WTC11 (cell line): Measurements from ENCODE around the gene JSRP1. TPM values are rescaled to one million over a fixed set of nuclear protein-coding genes. Genes with fewer than 3 reads are reported as not detected.

Experiments used
- ATAC-seq: fragments of 200-7000 bp; cut with Tn5 transposase; 2 replicates; pipeline ENCODE4 v1.10.0; 2021; ENCODE audit warnings: mild to moderate bottlenecking, moderate library complexity
- CTCF ChIA-PET: fragments of 300-600 bp; sonication (Branson Sonifier 250); formaldehyde crosslinking; loops from one replicate; lab custom pipeline; 2021; ENCODE audit warnings: antibody characterized with exemption; lab: Charles Lee
- POLR2A ChIA-PET: fragments of 350-600 bp; sonication (Branson Sonifier 250); formaldehyde crosslinking; loops from one replicate; lab custom pipeline; 2021; ENCODE audit warnings: antibody characterized with exemption; lab: Charles Lee
- DNase-seq: peaks from one replicate; pipeline ENCODE4 v3.0.0; 2021; ENCODE audit warnings: low spot score
- H3K27ac Mint-ChIP-seq: 2 replicates; pipeline ENCODE4 v1.8.0; 2021; ENCODE audit warnings: mixed read lengths
- H3K27me3 Mint-ChIP-seq: 2 replicates; pipeline ENCODE4 v1.8.0; 2021; ENCODE audit warnings: low read depth, mild to moderate bottlenecking, moderate library complexity, mixed read lengths
- H3K36me3 Mint-ChIP-seq: 2 replicates; pipeline ENCODE4 v1.8.0; 2021; ENCODE audit warnings: mixed read lengths
- H3K4me1 Mint-ChIP-seq: 2 replicates; pipeline ENCODE4 v1.8.0; 2022; ENCODE audit warnings: mixed read lengths
- H3K4me3 Mint-ChIP-seq: 2 replicates; pipeline ENCODE4 v1.8.0; 2021; ENCODE audit warnings: mild to moderate bottlenecking, moderate library complexity, mixed read lengths
- H3K9me3 Mint-ChIP-seq: 2 replicates; pipeline ENCODE4 v1.8.0; 2021; ENCODE audit warnings: mixed read lengths
- GABPB1 ChIP-seq: sonication (generic); formaldehyde crosslinking; IDR thresholded peaks from 2 replicates; pipeline ENCODE4 v1.8.1; 2023; ENCODE audit warnings: mild to moderate bottlenecking, missing genetic modification reagents
- MYBL2 ChIP-seq: sonication (generic); formaldehyde crosslinking; IDR thresholded peaks from 2 replicates; pipeline ENCODE4 v1.8.1; 2023; ENCODE audit warnings: mild to moderate bottlenecking, moderate library complexity, missing genetic modification reagents
- NFATC4 ChIP-seq: fragments of 250-450 bp; sonication (Bioruptor Pico); IDR thresholded peaks from 2 replicates; pipeline ENCODE4 v1.9.0; 2021; ENCODE audit warnings: mild to moderate bottlenecking
- OVOL2 ChIP-seq: fragments of 250-450 bp; sonication (Bioruptor Pico); IDR thresholded peaks from 2 replicates; pipeline ENCODE4 v1.9.0; 2021; ENCODE audit warnings: mild to moderate bottlenecking, borderline replicate concordance
- RELA ChIP-seq: sonication (generic); formaldehyde crosslinking; IDR thresholded peaks from 2 replicates; pipeline ENCODE4 v1.8.1; 2022; ENCODE audit warnings: missing genetic modification reagents, mild to moderate bottlenecking, borderline replicate concordance
- SMAD3 ChIP-seq: sonication (generic); formaldehyde crosslinking; IDR thresholded peaks from 2 replicates; pipeline ENCODE4 v1.8.0; 2022; ENCODE audit warnings: missing genetic modification reagents, mild to moderate bottlenecking, borderline replicate concordance
- SP1 ChIP-seq: sonication (generic); formaldehyde crosslinking; conservative IDR thresholded peaks from 2 replicates; pipeline ENCODE4 v1.8.1; 2022; ENCODE audit warnings: missing genetic modification reagents
- ZNF317 ChIP-seq: sonication (generic); formaldehyde crosslinking; IDR thresholded peaks from 2 replicates; pipeline ENCODE4 v1.8.1; 2023; ENCODE audit warnings: low read depth, mild to moderate bottlenecking, moderate library complexity, missing genetic modification reagents, borderline replicate concordance
- total RNA-seq: library from RNA; stranded (reverse); gene quantifications from 3 replicates; pipeline ENCODE4 v1.2.3, GENCODE V29; 2021
- TF ChIP-seq, protein P1 (sequence below): sonication (generic); formaldehyde crosslinking; IDR thresholded peaks from 2 replicates; pipeline ENCODE4 v1.8.1; 2023; ENCODE audit warnings: mild to moderate bottlenecking, moderate library complexity, missing genetic modification reagents
- TF ChIP-seq, protein P2 (sequence below): sonication (generic); formaldehyde crosslinking; IDR thresholded peaks from 2 replicates; pipeline ENCODE4 v1.8.0; 2023; ENCODE audit warnings: missing genetic modification reagents, mild to moderate bottlenecking, borderline replicate concordance
- TF ChIP-seq, protein P3 (sequence below): sonication (generic); formaldehyde crosslinking; IDR thresholded peaks from 2 replicates; pipeline ENCODE4 v1.8.0; 2022; ENCODE audit warnings: mild to moderate bottlenecking, missing genetic modification reagents
- TF ChIP-seq, protein P4 (sequence below): fragments of 200-600 bp; IDR thresholded peaks from 2 replicates; pipeline ENCODE4 v1.8.0; 2022; ENCODE audit warnings: antibody characterized with exemption
- TF ChIP-seq, protein P5 (sequence below): sonication (generic); formaldehyde crosslinking; IDR thresholded peaks from 2 replicates; pipeline ENCODE4 v1.8.0; 2022; ENCODE audit warnings: missing genetic modification reagents

Gene JSRP1
- total RNA-seq, 1 experiment from 2014 or later, result 0.33 TPM

- peak; percentile 19 for DNase-seq
- ChIA-PET POLR2A (interaction anchor here (0.6 to 1.3 kb wide), 4 partner anchors 9 to 205 kb away, joined by 3 to 11 read pairs (median 3); partner anchors contain the start of gene GADD45B), CTCF (interaction anchor here (0.6 to 2.7 kb wide), 2 partner anchors 18 to 366 kb away, joined by 3 to 13 read pairs; no protein-coding TSS in a partner anchor)
- 0 out of 2 replicates have a peak, but pooled peaks have one; percentile 30 for TF ChIP-seq MYBL2 (CRISPR knock-in tag)
- TF ChIP-seq GABPB1 (CRISPR knock-in tag), result peak; percentile 90
- no peak for TF ChIP-seq OVOL2 (CRISPR knock-in tag)
- TF ChIP-seq RELA, result 0 out of 2 replicates have a peak, but pooled peaks have one; percentile 17
- TF ChIP-seq, protein P1, sequence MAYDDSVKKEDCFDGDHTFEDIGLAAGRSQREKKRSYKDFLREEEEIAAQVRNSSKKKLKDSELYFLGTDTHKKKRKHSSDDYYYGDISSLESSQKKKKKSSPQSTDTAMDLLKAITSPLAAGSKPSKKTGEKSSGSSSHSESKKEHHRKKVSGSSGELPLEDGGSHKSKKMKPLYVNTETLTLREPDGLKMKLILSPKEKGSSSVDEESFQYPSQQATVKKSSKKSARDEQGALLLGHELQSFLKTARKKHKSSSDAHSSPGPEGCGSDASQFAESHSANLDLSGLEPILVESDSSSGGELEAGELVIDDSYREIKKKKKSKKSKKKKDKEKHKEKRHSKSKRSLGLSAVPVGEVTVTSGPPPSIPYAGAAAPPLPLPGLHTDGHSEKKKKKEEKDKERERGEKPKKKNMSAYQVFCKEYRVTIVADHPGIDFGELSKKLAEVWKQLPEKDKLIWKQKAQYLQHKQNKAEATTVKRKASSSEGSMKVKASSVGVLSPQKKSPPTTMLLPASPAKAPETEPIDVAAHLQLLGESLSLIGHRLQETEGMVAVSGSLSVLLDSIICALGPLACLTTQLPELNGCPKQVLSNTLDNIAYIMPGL, result peak; percentile 14; the same call in 1 of the 2 replicates
- TF ChIP-seq, protein P2, sequence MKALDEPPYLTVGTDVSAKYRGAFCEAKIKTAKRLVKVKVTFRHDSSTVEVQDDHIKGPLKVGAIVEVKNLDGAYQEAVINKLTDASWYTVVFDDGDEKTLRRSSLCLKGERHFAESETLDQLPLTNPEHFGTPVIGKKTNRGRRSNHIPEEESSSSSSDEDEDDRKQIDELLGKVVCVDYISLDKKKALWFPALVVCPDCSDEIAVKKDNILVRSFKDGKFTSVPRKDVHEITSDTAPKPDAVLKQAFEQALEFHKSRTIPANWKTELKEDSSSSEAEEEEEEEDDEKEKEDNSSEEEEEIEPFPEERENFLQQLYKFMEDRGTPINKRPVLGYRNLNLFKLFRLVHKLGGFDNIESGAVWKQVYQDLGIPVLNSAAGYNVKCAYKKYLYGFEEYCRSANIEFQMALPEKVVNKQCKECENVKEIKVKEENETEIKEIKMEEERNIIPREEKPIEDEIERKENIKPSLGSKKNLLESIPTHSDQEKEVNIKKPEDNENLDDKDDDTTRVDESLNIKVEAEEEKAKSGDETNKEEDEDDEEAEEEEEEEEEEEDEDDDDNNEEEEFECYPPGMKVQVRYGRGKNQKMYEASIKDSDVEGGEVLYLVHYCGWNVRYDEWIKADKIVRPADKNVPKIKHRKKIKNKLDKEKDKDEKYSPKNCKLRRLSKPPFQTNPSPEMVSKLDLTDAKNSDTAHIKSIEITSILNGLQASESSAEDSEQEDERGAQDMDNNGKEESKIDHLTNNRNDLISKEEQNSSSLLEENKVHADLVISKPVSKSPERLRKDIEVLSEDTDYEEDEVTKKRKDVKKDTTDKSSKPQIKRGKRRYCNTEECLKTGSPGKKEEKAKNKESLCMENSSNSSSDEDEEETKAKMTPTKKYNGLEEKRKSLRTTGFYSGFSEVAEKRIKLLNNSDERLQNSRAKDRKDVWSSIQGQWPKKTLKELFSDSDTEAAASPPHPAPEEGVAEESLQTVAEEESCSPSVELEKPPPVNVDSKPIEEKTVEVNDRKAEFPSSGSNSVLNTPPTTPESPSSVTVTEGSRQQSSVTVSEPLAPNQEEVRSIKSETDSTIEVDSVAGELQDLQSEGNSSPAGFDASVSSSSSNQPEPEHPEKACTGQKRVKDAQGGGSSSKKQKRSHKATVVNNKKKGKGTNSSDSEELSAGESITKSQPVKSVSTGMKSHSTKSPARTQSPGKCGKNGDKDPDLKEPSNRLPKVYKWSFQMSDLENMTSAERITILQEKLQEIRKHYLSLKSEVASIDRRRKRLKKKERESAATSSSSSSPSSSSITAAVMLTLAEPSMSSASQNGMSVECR (CRISPR knock-in tag), result peak; percentile 48; the same call in 1 of the 2 replicates
- TF ChIP-seq, protein P3, sequence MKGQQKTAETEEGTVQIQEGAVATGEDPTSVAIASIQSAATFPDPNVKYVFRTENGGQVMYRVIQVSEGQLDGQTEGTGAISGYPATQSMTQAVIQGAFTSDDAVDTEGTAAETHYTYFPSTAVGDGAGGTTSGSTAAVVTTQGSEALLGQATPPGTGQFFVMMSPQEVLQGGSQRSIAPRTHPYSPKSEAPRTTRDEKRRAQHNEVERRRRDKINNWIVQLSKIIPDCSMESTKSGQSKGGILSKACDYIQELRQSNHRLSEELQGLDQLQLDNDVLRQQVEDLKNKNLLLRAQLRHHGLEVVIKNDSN (CRISPR knock-in tag), result 0 out of 2 replicates have a peak, but pooled peaks have one; percentile 22
- TF ChIP-seq ZNF317 (CRISPR knock-in tag), result 0 out of 2 replicates have a peak, but pooled peaks have one; percentile 26
- no peak for TF ChIP-seq NFATC4 (CRISPR knock-in tag)
- peaks cover 33% of the 10 kb centered on the region for H3K4me1 Mint-ChIP-seq
- H3K9me3 Mint-ChIP-seq, result no peaks in the 10 kb centered on the region
- no peak overlapping the region for H3K27ac Mint-ChIP-seq
- H3K36me3 Mint-ChIP-seq, result peaks cover 8% of the 10 kb centered on the region
- ATAC-seq, result no peak
- no peaks in the 10 kb centered on the region; the same call in 1 of the 2 replicates for H3K27me3 Mint-ChIP-seq
- peak overlapping the region; percentile 82 for H3K4me3 Mint-ChIP-seq
These were observed 14.4 kb upstream of the JSRP1 start for GRCh38 chr19:2270423-2271233.

DNA sequence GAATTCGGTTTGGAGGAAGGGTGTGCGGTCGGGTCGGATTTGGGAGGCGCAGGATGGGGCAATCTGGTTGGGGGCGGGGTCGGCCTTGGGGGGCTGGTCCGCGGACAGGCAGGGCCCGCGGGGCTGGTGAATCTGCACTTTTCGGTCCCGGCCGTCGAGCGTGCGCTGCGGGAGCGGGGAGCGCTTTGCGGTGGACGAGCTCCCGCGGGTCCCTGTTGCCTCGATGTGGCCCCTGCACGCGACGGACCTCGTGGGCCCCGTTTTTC, 13.9 kb upstream of the JSRP1 start:
- DNase-seq (no peak), ATAC-seq (no peak)
- TF ChIP-seq SMAD3 (CRISPR knock-in tag) (no peak), OVOL2 (CRISPR knock-in tag) (no peak), SP1 (no peak)
- TF ChIP-seq, protein P4, sequence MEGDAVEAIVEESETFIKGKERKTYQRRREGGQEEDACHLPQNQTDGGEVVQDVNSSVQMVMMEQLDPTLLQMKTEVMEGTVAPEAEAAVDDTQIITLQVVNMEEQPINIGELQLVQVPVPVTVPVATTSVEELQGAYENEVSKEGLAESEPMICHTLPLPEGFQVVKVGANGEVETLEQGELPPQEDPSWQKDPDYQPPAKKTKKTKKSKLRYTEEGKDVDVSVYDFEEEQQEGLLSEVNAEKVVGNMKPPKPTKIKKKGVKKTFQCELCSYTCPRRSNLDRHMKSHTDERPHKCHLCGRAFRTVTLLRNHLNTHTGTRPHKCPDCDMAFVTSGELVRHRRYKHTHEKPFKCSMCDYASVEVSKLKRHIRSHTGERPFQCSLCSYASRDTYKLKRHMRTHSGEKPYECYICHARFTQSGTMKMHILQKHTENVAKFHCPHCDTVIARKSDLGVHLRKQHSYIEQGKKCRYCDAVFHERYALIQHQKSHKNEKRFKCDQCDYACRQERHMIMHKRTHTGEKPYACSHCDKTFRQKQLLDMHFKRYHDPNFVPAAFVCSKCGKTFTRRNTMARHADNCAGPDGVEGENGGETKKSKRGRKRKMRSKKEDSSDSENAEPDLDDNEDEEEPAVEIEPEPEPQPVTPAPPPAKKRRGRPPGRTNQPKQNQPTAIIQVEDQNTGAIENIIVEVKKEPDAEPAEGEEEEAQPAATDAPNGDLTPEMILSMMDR, result no peak
- TF ChIP-seq, protein P5, sequence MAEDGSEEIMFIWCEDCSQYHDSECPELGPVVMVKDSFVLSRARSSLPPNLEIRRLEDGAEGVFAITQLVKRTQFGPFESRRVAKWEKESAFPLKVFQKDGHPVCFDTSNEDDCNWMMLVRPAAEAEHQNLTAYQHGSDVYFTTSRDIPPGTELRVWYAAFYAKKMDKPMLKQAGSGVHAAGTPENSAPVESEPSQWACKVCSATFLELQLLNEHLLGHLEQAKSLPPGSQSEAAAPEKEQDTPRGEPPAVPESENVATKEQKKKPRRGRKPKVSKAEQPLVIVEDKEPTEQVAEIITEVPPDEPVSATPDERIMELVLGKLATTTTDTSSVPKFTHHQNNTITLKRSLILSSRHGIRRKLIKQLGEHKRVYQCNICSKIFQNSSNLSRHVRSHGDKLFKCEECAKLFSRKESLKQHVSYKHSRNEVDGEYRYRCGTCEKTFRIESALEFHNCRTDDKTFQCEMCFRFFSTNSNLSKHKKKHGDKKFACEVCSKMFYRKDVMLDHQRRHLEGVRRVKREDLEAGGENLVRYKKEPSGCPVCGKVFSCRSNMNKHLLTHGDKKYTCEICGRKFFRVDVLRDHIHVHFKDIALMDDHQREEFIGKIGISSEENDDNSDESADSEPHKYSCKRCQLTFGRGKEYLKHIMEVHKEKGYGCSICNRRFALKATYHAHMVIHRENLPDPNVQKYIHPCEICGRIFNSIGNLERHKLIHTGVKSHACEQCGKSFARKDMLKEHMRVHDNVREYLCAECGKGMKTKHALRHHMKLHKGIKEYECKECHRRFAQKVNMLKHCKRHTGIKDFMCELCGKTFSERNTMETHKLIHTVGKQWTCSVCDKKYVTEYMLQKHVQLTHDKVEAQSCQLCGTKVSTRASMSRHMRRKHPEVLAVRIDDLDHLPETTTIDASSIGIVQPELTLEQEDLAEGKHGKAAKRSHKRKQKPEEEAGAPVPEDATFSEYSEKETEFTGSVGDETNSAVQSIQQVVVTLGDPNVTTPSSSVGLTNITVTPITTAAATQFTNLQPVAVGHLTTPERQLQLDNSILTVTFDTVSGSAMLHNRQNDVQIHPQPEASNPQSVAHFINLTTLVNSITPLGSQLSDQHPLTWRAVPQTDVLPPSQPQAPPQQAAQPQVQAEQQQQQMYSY (CRISPR knock-in tag), result peak; percentile 5; the same call in 1 of the 2 replicates
- peaks cover 8% of the 10 kb centered on the region for H3K36me3 Mint-ChIP-seq
- H3K9me3 Mint-ChIP-seq, result no peaks in the 10 kb centered on the region
- ChIA-PET POLR2A (interaction anchor here (0.5 to 1.3 kb wide), 3 partner anchors 39 to 274 kb away, joined by 3 to 11 read pairs (median 3); partner anchors contain the start of gene GADD45B), CTCF (no interaction called here)
- peaks cover 33% of the 10 kb centered on the region for H3K4me1 Mint-ChIP-seq
- no peaks in the 10 kb centered on the region; the same call in 1 of the 2 replicates for H3K27me3 Mint-ChIP-seq
- no peak overlapping the region for H3K27ac Mint-ChIP-seq
- peak overlapping the region; percentile 82 for H3K4me3 Mint-ChIP-seq
